Tibial artery (tissue), 4 donors: ENCODE measurements around the gene BAG5.

Experiments used
- DNase-seq, 2 donors: peaks; one replicate each; pipeline ENCODE4 v3.0.0-alpha.2; 2019
- H3K27ac ChIP-seq, 2 donors: fragments of 200-600 bp; sonication (generic) in 1 of 2; 1 replicate in 1 of 2; 2 replicates in 1 of 2; pipeline ENCODE4 v1.5.1; 2018 to 2019; ENCODE audit warnings: mild to moderate bottlenecking in 1 of 2
- H3K27me3 ChIP-seq, 2 donors: fragments of 200-600 bp; sonication (generic) in 1 of 2; one replicate each; pipeline versions ENCODE4 v1.5.1 to v1.6.0; 2016 to 2019
- H3K36me3 ChIP-seq, 3 donors: fragments of 200-600 bp; sonication (generic) in 2 of 3; one replicate each; pipeline ENCODE4 v1.5.1; 2016 to 2019; ENCODE audit warnings: mild to moderate bottlenecking in 2 of 3
- H3K4me1 ChIP-seq, 4 donors: fragments of 200-600 bp; sonication (generic) in 2 of 4; 1 replicate in 3 of 4; 2 replicates in 1 of 4; pipeline ENCODE4 v1.5.1; 2016 to 2019
- H3K4me3 ChIP-seq, 2 donors: fragments of 200-600 bp; sonication (generic) in 1 of 2; 1 replicate in 1 of 2; 2 replicates in 1 of 2; pipeline ENCODE4 v1.5.1; 2018 to 2019; ENCODE audit warnings: mild to moderate bottlenecking in 2 of 2
- H3K9me3 ChIP-seq, 3 donors: fragments of 200-600 bp; sonication (generic) in 1 of 3; one replicate each; pipeline ENCODE4 v1.5.1; 2016 to 2019
- CTCF ChIP-seq, 2 experiments: fragments of 200-600 bp in 1 of 2; fragments of 450-650 bp in 1 of 2; IDR thresholded peaks; one replicate each; pipeline ENCODE4 v1.5.1; 2017 to 2019; ENCODE audit warnings: antibody characterized with exemption in 2 of 2, mild to moderate bottlenecking in 1 of 2, moderate library complexity in 1 of 2
- intact Hi-C: fragments of 100-400 bp; cut with DNase I; formaldehyde crosslinking; loops from one replicate; pipeline ENCODE4 v1.15.0; 2023; ENCODE audit warnings: low total_unique reads

Gene BAG5

GRCh38 chr14:103604620-103605019, 42.2 kb upstream of the BAG5 start:
- intact Hi-C loops: loop anchor here (10.0 kb wide), 1 partner anchor 130 kb away; no protein-coding TSS in a partner anchor
- TF ChIP-seq CTCF (IDR thresholded peaks at IDR 0.05): no peak
- no peak for DNase-seq

GRCh38 chr14:103600503-103600902, 38.0 kb upstream of the BAG5 start:
- no peak for DNase-seq
- intact Hi-C loops: loop anchor here (10.0 kb wide), 1 partner anchor 134 kb away; no protein-coding TSS in a partner anchor
- no peak overlapping the region for H3K27ac ChIP-seq
- no peak overlapping the region for H3K4me3 ChIP-seq
- no peak for TF ChIP-seq CTCF (IDR thresholded peaks at IDR 0.05)
- no peaks in the 10 kb centered on the region for H3K27me3 ChIP-seq
- no peaks in the 10 kb centered on the region for H3K9me3 ChIP-seq
- peaks cover 0 to under 1% (median 0%) of the 10 kb centered on the region in 3 donors for H3K36me3 ChIP-seq
- H3K4me1 ChIP-seq: no peaks in the 10 kb centered on the region

More at GRCh38 chr14:103604620-103605019, 42.2 kb upstream of the BAG5 start:
- Histone ChIP-seq H3K9me3 (no peaks in the 10 kb centered on the region), H3K27ac (no peak overlapping the region), H3K4me3 (no peak overlapping the region), H3K36me3 (no peaks in the 10 kb centered on the region), H3K27me3 (peaks cover 0 to 5% of the 10 kb centered on the region in 2 donors), H3K4me1 (peaks cover 0 to 16% (median 12%) of the 10 kb centered on the region in 4 donors)

- intact Hi-C loops: no loop called here
- Histone ChIP-seq H3K9me3 (no peaks in the 10 kb centered on the region), H3K4me3 (no peak overlapping the region), H3K36me3 (peaks cover 0 to 5% (median 0%) of the 10 kb centered on the region in 3 donors), H3K4me1 (no peaks in the 10 kb centered on the region), H3K27ac (no peak overlapping the region), H3K27me3 (no peaks in the 10 kb centered on the region)
- TF ChIP-seq CTCF (IDR thresholded peaks at IDR 0.05): no peak
- DNase-seq: peak in 1 of 2 donors; percentile 58
Observed at GRCh38 chr14:103597623-103598377, 35.3 kb upstream of the BAG5 start.

GRCh38 chr14:103594265-103594664, 31.8 kb upstream of the BAG5 start:
- no peak for TF ChIP-seq CTCF (IDR thresholded peaks at IDR 0.05)
- intact Hi-C loops: no loop called here
- peaks cover 4 to 27% (median 18%) of the 10 kb centered on the region in 3 donors for H3K36me3 ChIP-seq
- no peaks in the 10 kb centered on the region for H3K4me1 ChIP-seq
- DNase-seq: no peak
- no peak overlapping the region for H3K27ac ChIP-seq
- H3K27me3 ChIP-seq: no peaks in the 10 kb centered on the region
- no peak overlapping the region for H3K4me3 ChIP-seq
- no peaks in the 10 kb centered on the region for H3K9me3 ChIP-seq

GRCh38 chr14:103593577-103593976, 31.1 kb upstream of the BAG5 start:
- Histone ChIP-seq H3K36me3 (peaks cover 5 to 33% (median 25%) of the 10 kb centered on the region in 3 donors), H3K4me1 (no peaks in the 10 kb centered on the region), H3K27ac (no peak overlapping the region), H3K27me3 (no peaks in the 10 kb centered on the region), H3K4me3 (no peak overlapping the region), H3K9me3 (no peaks in the 10 kb centered on the region)
- intact Hi-C loops: no loop called here
- no peak for TF ChIP-seq CTCF (IDR thresholded peaks at IDR 0.05)
- no peak for DNase-seq
